Mesendoderm (in vitro differentiated cells): ENCODE results near the gene QRFP.
"Not testable (repeated sequence)": the region's sequence is repeated elsewhere in the genome, so short reads cannot be mapped to it uniquely, and the experiment has no call there.

ENCODE experiments used
- DNase-seq: peaks from one replicate; pipeline ENCODE4 v3.0.0; 2013
- H2AK5ac ChIP-seq: 2 replicates; pipeline ENCODE4 v1.6.1; 2013; ENCODE audit warnings: low read length, inconsistent platforms
- H2BK120ac ChIP-seq: 2 replicates; pipeline ENCODE4 v1.6.1; 2013; ENCODE audit warnings: low read depth, mild to moderate bottlenecking, low read length, moderate library complexity, mixed read lengths
- H2BK15ac ChIP-seq: replicated peaks from 2 replicates; pipeline ENCODE4 v1.6.1; 2013; ENCODE audit warnings: low read depth, mild to moderate bottlenecking, moderate library complexity
- H2BK5ac ChIP-seq: 2 replicates; pipeline ENCODE4 v1.6.1; 2013; ENCODE audit warnings: low read length, inconsistent platforms
- H3K18ac ChIP-seq: 2 replicates; pipeline ENCODE4 v1.6.1; 2013; ENCODE audit warnings: mild to moderate bottlenecking, low read length, mixed read lengths
- H3K23ac ChIP-seq: one replicate; pipeline ENCODE4 v1.6.1; 2013; ENCODE audit warnings: low read length
- H3K27ac ChIP-seq: 2 replicates; pipeline ENCODE4 v1.5.1; 2013; ENCODE audit warnings: low read depth, mild to moderate bottlenecking, inconsistent platforms, low read length, moderate library complexity
- H3K27me3 ChIP-seq: 2 replicates; pipeline ENCODE4 v1.6.1; 2013; ENCODE audit warnings: low read length, control low read depth, mild to moderate bottlenecking, inconsistent platforms; ENCODE audit not compliant: insufficient read depth, poor library complexity
- H3K36me3 ChIP-seq: 2 replicates; pipeline ENCODE4 v1.6.1; 2013; ENCODE audit warnings: low read length, inconsistent platforms; ENCODE audit not compliant: control insufficient read depth, insufficient read depth
- H3K4ac ChIP-seq: one replicate; pipeline ENCODE4 v1.6.1; 2013; ENCODE audit warnings: low read depth, mild to moderate bottlenecking, low read length, moderate library complexity
- H3K4me1 ChIP-seq: 2 replicates; pipeline ENCODE4 v1.6.1; 2013; ENCODE audit warnings: low read depth, low read length, inconsistent platforms; ENCODE audit not compliant: control insufficient read depth
- H3K4me2 ChIP-seq: 2 replicates; pipeline ENCODE4 v1.6.1; 2013; ENCODE audit warnings: low read length
- H3K4me3 ChIP-seq: 2 replicates; pipeline ENCODE4 v1.5.1; 2013; ENCODE audit warnings: mild to moderate bottlenecking, low read length
- H3K56ac ChIP-seq: one replicate; pipeline ENCODE4 v1.6.1; 2013; ENCODE audit warnings: low read length
- H3K79me1 ChIP-seq: 2 replicates; pipeline ENCODE4 v1.6.1; 2013; ENCODE audit warnings: low read length, inconsistent platforms
- H3K79me2 ChIP-seq: 2 replicates; pipeline ENCODE4 v1.6.1; 2013; ENCODE audit warnings: mild to moderate bottlenecking, low read length; ENCODE audit not compliant: control insufficient read depth, insufficient read depth
- H3K9ac ChIP-seq: 2 replicates; pipeline ENCODE4 v1.6.1; 2013; ENCODE audit warnings: low read length, inconsistent platforms
- H4K5ac ChIP-seq: one replicate; pipeline ENCODE4 v1.6.1; 2013; ENCODE audit warnings: low read length
- H4K8ac ChIP-seq: one replicate; pipeline ENCODE4 v1.6.1; 2013; ENCODE audit warnings: low read depth, mild to moderate bottlenecking, control low read depth, low read length, moderate library complexity
- WGBS: extraction: QIAGEN DNeasy Blood & Tissue Kit; methylation state at CpG from one replicate; pipeline ENCODE4 v1.1.7; 2013; ENCODE audit warnings: low lambda C conversion rate, missing lambda C conversion rate; ENCODE audit not compliant: insufficient coverage; ENCODE audit errors: extremely low coverage; 5-methylcytosine and 5-hydroxymethylcytosine counted together

Gene QRFP

GRCh38 chr9:130912932-130913598 is 16.5 kb upstream of the QRFP start:
- Histone ChIP-seq H2BK15ac (no peak overlapping the region), H3K9ac (no peak overlapping the region), H3K79me2 (no peaks in the 10 kb centered on the region), H3K36me3 (no peaks in the 10 kb centered on the region), H3K23ac (no peak overlapping the region), H2AK5ac (no peak overlapping the region), H3K4ac (no peak overlapping the region), H3K4me1 (no peaks in the 10 kb centered on the region), H4K8ac (no peak overlapping the region), H3K27ac (no peak overlapping the region), H3K79me1 (no peaks in the 10 kb centered on the region), H2BK5ac (no peak overlapping the region), H3K4me2 (no peak overlapping the region), H4K5ac (no peak overlapping the region), H3K27me3 (no peaks in the 10 kb centered on the region), H3K56ac (peak overlapping the region; percentile 64), H3K18ac (no peak overlapping the region), H3K4me3 (no peak overlapping the region), H2BK120ac (no peak overlapping the region)
- no CpG with 5 or more reads among the region's 38 CpGs for WGBS
- DNase-seq = no peak

GRCh38 chr9:130911254-130912049 is 14.8 kb upstream of the QRFP start:
- Histone ChIP-seq H3K27ac (no peak overlapping the region), H3K23ac (no peak overlapping the region), H2BK15ac (no peak overlapping the region), H4K8ac (no peak overlapping the region), H4K5ac (no peak overlapping the region), H3K4me3 (no peak overlapping the region), H3K36me3 (no peaks in the 10 kb centered on the region), H2BK120ac (no peak overlapping the region), H3K27me3 (no peaks in the 10 kb centered on the region), H2AK5ac (no peak overlapping the region), H3K4ac (no peak overlapping the region), H3K4me2 (no peak overlapping the region), H3K18ac (no peak overlapping the region), H3K79me1 (no peaks in the 10 kb centered on the region), H2BK5ac (no peak overlapping the region), H3K4me1 (no peaks in the 10 kb centered on the region), H3K79me2 (no peaks in the 10 kb centered on the region), H3K9ac (no peak overlapping the region), H3K56ac (no peak overlapping the region)
- WGBS = no CpG with 5 or more reads among the region's 26 CpGs
- DNase-seq = no peak

- not testable (repeated sequence) for H2BK15ac ChIP-seq, DNase-seq, H4K5ac ChIP-seq, H3K79me1 ChIP-seq, H3K4me2 ChIP-seq, H3K4ac ChIP-seq, H3K4me3 ChIP-seq, H3K79me2 ChIP-seq, H2BK120ac ChIP-seq, H3K23ac ChIP-seq, H3K9ac ChIP-seq, H3K27ac ChIP-seq, H3K27me3 ChIP-seq, H3K56ac ChIP-seq, H2AK5ac ChIP-seq, H4K8ac ChIP-seq, H3K36me3 ChIP-seq, H2BK5ac ChIP-seq, H3K18ac ChIP-seq, H3K4me1 ChIP-seq
- WGBS = no CpG with 5 or more reads among the region's 1 CpG
These were observed 14.1 kb upstream of the QRFP start for GRCh38 chr9:130910670-130911069.

GRCh38 chr9:130910041-130910440 is 13.4 kb upstream of the QRFP start:
- H3K36me3 ChIP-seq, H4K8ac ChIP-seq, H3K18ac ChIP-seq, H2AK5ac ChIP-seq, H3K56ac ChIP-seq, H3K79me1 ChIP-seq, H4K5ac ChIP-seq, H2BK5ac ChIP-seq, H3K27me3 ChIP-seq, H3K4me2 ChIP-seq, H3K9ac ChIP-seq, DNase-seq, H3K4ac ChIP-seq, H3K4me3 ChIP-seq, H2BK15ac ChIP-seq, H3K79me2 ChIP-seq, H3K23ac ChIP-seq, H3K27ac ChIP-seq, H3K4me1 ChIP-seq, H2BK120ac ChIP-seq: not testable (repeated sequence)
- no CpG with 5 or more reads among the region's 27 CpGs for WGBS

GRCh38 chr9:130908878-130909355 is 12.3 kb upstream of the QRFP start:
- Histone ChIP-seq H3K4me3 (no peak overlapping the region), H2BK120ac (no peak overlapping the region), H3K4me2 (no peak overlapping the region), H3K27ac (no peak overlapping the region), H3K18ac (no peak overlapping the region), H2BK5ac (no peak overlapping the region), H3K23ac (no peak overlapping the region), H3K79me2 (no peaks in the 10 kb centered on the region), H3K79me1 (no peaks in the 10 kb centered on the region), H4K8ac (no peak overlapping the region), H3K4me1 (no peaks in the 10 kb centered on the region), H3K27me3 (no peaks in the 10 kb centered on the region), H3K4ac (no peak overlapping the region), H3K56ac (no peak overlapping the region), H4K5ac (no peak overlapping the region), H2BK15ac (no peak overlapping the region), H3K9ac (no peak overlapping the region), H3K36me3 (no peaks in the 10 kb centered on the region), H2AK5ac (no peak overlapping the region)
- no CpG with 5 or more reads among the region's 19 CpGs for WGBS
- DNase-seq = no peak
